HCT116 (cell line): ENCODE data around the gene ST3GAL2. TPM values are rescaled to one million over a fixed set of nuclear protein-coding genes. Genes with fewer than 3 reads are reported as not detected.
A peak's percentile ranks its signal among the peaks of the same experiment; 100 is the strongest.
"Not testable (repeated sequence)": the region's sequence is repeated elsewhere in the genome, so short reads cannot be mapped to it uniquely, and the experiment has no call there.

Source experiments
- ATAC-seq: fragments of 200-7000 bp; cut with Tn5 transposase; 2 replicates; pipeline ENCODE4 v1.9.1; 2020; ENCODE audit warnings: mild to moderate bottlenecking, moderate library complexity
- BruUV-seq: library from RNA; stranded (reverse); fragments of 400-500 nt; replicated peaks from 2 replicates; lab custom pipeline; 2021; lab: Mats Ljungman, UMichigan
- CTCF ChIA-PET: fragments of 300-600 bp; sonication (Branson Sonifier 250); formaldehyde crosslinking; loops from one replicate; lab custom pipeline; 2021; ENCODE audit warnings: antibody characterized with exemption; lab: Charles Lee
- POLR2A ChIA-PET: fragments of 300-600, 350-600 bp; sonication (Branson Sonifier 250); formaldehyde crosslinking; loops from one replicate; lab custom pipeline; 2021; ENCODE audit warnings: antibody characterized with exemption; lab: Charles Lee
- RAD21 ChIA-PET, 2 experiments: fragments of 300-600 bp; sonication (Branson Sonifier 250); formaldehyde crosslinking; loops; one replicate each; lab custom pipeline; 2023; ENCODE audit warnings: low total read pairs in 2 of 2; ENCODE audit not compliant: uncharacterized antibody in 2 of 2, unreplicated experiment in 2 of 2, low non-redundant PET in 1 of 2; lab: Charles Lee
- DNase-seq: peaks from one replicate; pipeline ENCODE4 v3.0.0-alpha.2; 2010; ENCODE audit warnings: low read depth, low spot score
- H2AFZ ChIP-seq: fragments of 200-600 bp; shearing (Covaris generic), sonication (generic); 2 replicates; pipeline ENCODE4 v1.6.1; 2017; ENCODE audit warnings: low read depth, mixed run types, mixed read lengths, antibody characterized with exemption, low read length; ENCODE audit not compliant: poor library complexity, severe bottlenecking
- H3K27ac ChIP-seq: 2 replicates; pipeline ENCODE4 v1.5.1; 2012; ENCODE audit warnings: low read depth, low read length
- H3K27me3 ChIP-seq: fragments of 200-600 bp; sonication (generic); 2 replicates; pipeline ENCODE4 v1.6.1; 2016; ENCODE audit warnings: mixed run types, low read length, mixed read lengths; ENCODE audit not compliant: insufficient read depth
- H3K36me3 ChIP-seq, 2 experiments: fragments of 200-500 bp in 1 of 2; fragments of 200-600 bp in 1 of 2; sonication (Bioruptor generic) in 1 of 2; sonication (generic) in 1 of 2; 2 replicates each; pipeline versions ENCODE4 v1.5.1 to v1.6.1; 2014 to 2016; ENCODE audit warnings: low read length in 2 of 2, inconsistent platforms in 1 of 2, mixed read lengths in 1 of 2, mixed run types in 1 of 2; ENCODE audit not compliant: insufficient read depth in 2 of 2, control insufficient read depth in 1 of 2
- H3K4me1 ChIP-seq, 2 experiments: fragments of 200-600 bp in 1 of 2; sonication (generic) in 1 of 2; 2 replicates each; pipeline versions ENCODE4 v1.5.1 to v1.6.1; 2012 to 2017; ENCODE audit warnings: low read length in 2 of 2, inconsistent platforms in 1 of 2, mild to moderate bottlenecking in 1 of 2, mixed read lengths in 1 of 2, mixed run types in 1 of 2, moderate library complexity in 1 of 2; ENCODE audit not compliant: insufficient read depth in 2 of 2, control insufficient read depth in 1 of 2
- H3K4me2 ChIP-seq: fragments of 200-600 bp; sonication (generic); 2 replicates; pipeline ENCODE4 v1.6.1; 2017; ENCODE audit warnings: mixed run types, low read length, mixed read lengths
- H3K4me3 ChIP-seq, 2 experiments: fragments of 200-600 bp in 1 of 2; sonication (generic) in 1 of 2; replicated peaks in 1 of 2; 2 replicates each; pipeline ENCODE4 v1.5.1; 2011 to 2016; ENCODE audit warnings: low read length in 2 of 2, control low read depth in 1 of 2, low read depth in 1 of 2, mild to moderate bottlenecking in 1 of 2, mixed read lengths in 1 of 2, mixed run types in 1 of 2
- H3K79me2 ChIP-seq: fragments of 200-600 bp; sonication (generic); 2 replicates; pipeline ENCODE4 v1.6.1; 2017; ENCODE audit warnings: mild to moderate bottlenecking, mixed run types, low read length, moderate library complexity, mixed read lengths; ENCODE audit not compliant: insufficient read depth
- H3K9ac ChIP-seq: fragments of 200-600 bp; sonication (generic); 2 replicates; pipeline ENCODE4 v1.6.1; 2016; ENCODE audit warnings: low read length, mixed read lengths
- H3K9me2 ChIP-seq: fragments of 200-600 bp; sonication (generic), shearing (Covaris generic); 2 replicates; pipeline ENCODE4 v1.6.1; 2017; ENCODE audit warnings: mixed run types, mild to moderate bottlenecking, moderate library complexity; ENCODE audit not compliant: insufficient read depth
- H3K9me3 ChIP-seq, 2 experiments: fragments of 200-500 bp in 1 of 2; fragments of 200-600 bp in 1 of 2; sonication (Bioruptor generic) in 1 of 2; sonication (generic) in 1 of 2; 2 replicates each; pipeline ENCODE4 v1.6.1; 2014 to 2017; ENCODE audit warnings: low read length in 2 of 2, mixed read lengths in 2 of 2, inconsistent platforms in 1 of 2, low read depth in 1 of 2, mild to moderate bottlenecking in 1 of 2, mixed run types in 1 of 2, moderate library complexity in 1 of 2; ENCODE audit not compliant: control insufficient read depth in 1 of 2, insufficient read depth in 1 of 2
- H4K20me1 ChIP-seq: fragments of 200-600 bp; sonication (generic), shearing (Covaris generic); 2 replicates; pipeline ENCODE4 v1.6.1; 2017; ENCODE audit warnings: mixed run types, mild to moderate bottlenecking, moderate library complexity; ENCODE audit not compliant: insufficient read depth
- ATF3 ChIP-seq: IDR thresholded peaks from 2 replicates; pipeline ENCODE4 v1.6.1; 2012
- EGR1 ChIP-seq: IDR thresholded peaks from 2 replicates; pipeline ENCODE4 v1.6.1; 2012; ENCODE audit warnings: low read depth
- EZH2phosphoT487 ChIP-seq: fragments of 200-600 bp; IDR thresholded peaks from 2 replicates; pipeline ENCODE4 v1.6.1; 2018; ENCODE audit warnings: antibody characterized with exemption, borderline replicate concordance
- FOSL1 ChIP-seq: IDR thresholded peaks from 2 replicates; pipeline ENCODE4 v1.6.1; 2012; ENCODE audit warnings: low read depth
- POLR2A ChIP-seq: IDR thresholded peaks from 2 replicates; pipeline ENCODE4 v1.7.0; 2011; ENCODE audit warnings: borderline replicate concordance; ENCODE audit not compliant: insufficient read depth, insufficient read length; ENCODE audit errors: extremely low read depth
- RAD21 ChIP-seq: IDR thresholded peaks from 2 replicates; pipeline ENCODE4 v1.6.1; 2012; ENCODE audit warnings: low read depth, mild to moderate bottlenecking
- SP1 ChIP-seq: IDR thresholded peaks from 2 replicates; pipeline ENCODE4 v1.6.1; 2012; ENCODE audit warnings: low read depth
- ZFX ChIP-seq: fragments of 450-650 bp; IDR thresholded peaks from 2 replicates; pipeline ENCODE4 v1.6.1; 2017
- intact Hi-C: fragments of 100-400 bp; cut with micrococcal nuclease; formaldehyde crosslinking; loops from 2 replicates; pipeline ENCODE4 v1.10.0; 2022
- total RNA-seq: library from RNA; stranded (reverse); gene quantifications from one replicate; pipeline ENCODE4 v1.2.1, GENCODE V29; 2021; ENCODE audit not compliant: unreplicated experiment
- TF ChIP-seq, protein P1 (sequence below), 3 experiments: fragments of 200-600 bp in 1 of 3; sonication (generic) in 1 of 3; IDR thresholded peaks in 2 of 3; conservative IDR thresholded peaks in 1 of 3; 2 replicates each; pipeline ENCODE4 v1.5.1; 2012 to 2017; ENCODE audit warnings: low read depth in 2 of 3, low read length in 2 of 3, antibody characterized with exemption in 1 of 3, borderline replicate concordance in 1 of 3, control low read depth in 1 of 3, mild to moderate bottlenecking in 1 of 3, mixed read lengths in 1 of 3, mixed run types in 1 of 3, moderate library complexity in 1 of 3; ENCODE audit not compliant: insufficient read depth in 1 of 3
- TF ChIP-seq, protein P2 (sequence below): IDR thresholded peaks from 2 replicates; pipeline ENCODE4 v1.6.1; 2012; ENCODE audit warnings: low read depth
- TF ChIP-seq, protein P3 (sequence below): IDR thresholded peaks from 2 replicates; pipeline ENCODE4 v1.6.1; 2012

ST3GAL2 gene
- total RNA-seq, 1 experiment from 2014 or later: 9.5 TPM

- BruUV-seq, H2AFZ ChIP-seq, H3K4me3 ChIP-seq, RAD21 ChIA-PET, H3K4me1 ChIP-seq, H3K9ac ChIP-seq, H3K9me2 ChIP-seq, H4K20me1 ChIP-seq, H3K79me2 ChIP-seq, H3K9me3 ChIP-seq, H3K27me3 ChIP-seq, H3K4me2 ChIP-seq, DNase-seq, H3K27ac ChIP-seq: not testable (repeated sequence)
- ChIA-PET POLR2A (interaction anchor here (1.2 kb wide), 1 partner anchor 10 kb away, joined by 7 read pairs; no protein-coding TSS in a partner anchor), CTCF (interaction anchor here (0.7 to 1.4 kb wide), 6 partner anchors 9 to 401 kb away, joined by 3 to 19 read pairs (median 4); no protein-coding TSS in a partner anchor)
- H3K36me3 ChIP-seq: peaks cover 24 to 32% of the 10 kb centered on the region in 2 experiments; a peak in 3 of 4 replicates
- intact Hi-C loops: loop anchor here (5.0 kb wide), 1 partner anchor 102 kb away; no protein-coding TSS in a partner anchor
- ATAC-seq: peak; percentile 69
- TF ChIP-seq, protein P1, sequence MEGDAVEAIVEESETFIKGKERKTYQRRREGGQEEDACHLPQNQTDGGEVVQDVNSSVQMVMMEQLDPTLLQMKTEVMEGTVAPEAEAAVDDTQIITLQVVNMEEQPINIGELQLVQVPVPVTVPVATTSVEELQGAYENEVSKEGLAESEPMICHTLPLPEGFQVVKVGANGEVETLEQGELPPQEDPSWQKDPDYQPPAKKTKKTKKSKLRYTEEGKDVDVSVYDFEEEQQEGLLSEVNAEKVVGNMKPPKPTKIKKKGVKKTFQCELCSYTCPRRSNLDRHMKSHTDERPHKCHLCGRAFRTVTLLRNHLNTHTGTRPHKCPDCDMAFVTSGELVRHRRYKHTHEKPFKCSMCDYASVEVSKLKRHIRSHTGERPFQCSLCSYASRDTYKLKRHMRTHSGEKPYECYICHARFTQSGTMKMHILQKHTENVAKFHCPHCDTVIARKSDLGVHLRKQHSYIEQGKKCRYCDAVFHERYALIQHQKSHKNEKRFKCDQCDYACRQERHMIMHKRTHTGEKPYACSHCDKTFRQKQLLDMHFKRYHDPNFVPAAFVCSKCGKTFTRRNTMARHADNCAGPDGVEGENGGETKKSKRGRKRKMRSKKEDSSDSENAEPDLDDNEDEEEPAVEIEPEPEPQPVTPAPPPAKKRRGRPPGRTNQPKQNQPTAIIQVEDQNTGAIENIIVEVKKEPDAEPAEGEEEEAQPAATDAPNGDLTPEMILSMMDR (IDR thresholded peaks at IDR 0.05 in 2 of 3, conservative IDR thresholded peaks at IDR 0.05 in 1 of 3; ENCODE audit: borderline replicate concordance in 1 of 3, insufficient read depth in 1 of 3, low read depth in 2 of 3, low read length in 2 of 3): peak; percentile 59 to 64 (median 61); a peak in 5 of 6 replicates
- peak; percentile 63 for TF ChIP-seq RAD21
These were observed 68.8 kb downstream of the ST3GAL2 start for GRCh38 chr16:70370145-70370544.

- Histone ChIP-seq H3K36me3 (peaks cover 35 to 38% of the 10 kb centered on the region in 2 experiments; a peak in 3 of 4 replicates), H3K27me3 (no peaks in the 10 kb centered on the region), H3K4me1 (no peaks in the 10 kb centered on the region), H3K27ac (no peak overlapping the region), H3K4me2 (no peak overlapping the region), H2AFZ (no peak overlapping the region), H3K79me2 (0 out of 2 replicates have a peak, but pooled peaks cover 3% of the 10 kb centered on the region), H3K9me3 (no peaks in the 10 kb centered on the region), H3K4me3 (no peak overlapping the region), H3K9me2 (no peaks in the 10 kb centered on the region), H3K9ac (no peak overlapping the region), H4K20me1 (no peaks in the 10 kb centered on the region; the same call in 1 of the 2 replicates)
- intact Hi-C loops: no loop called here
- ChIA-PET RAD21 (no interaction called here), POLR2A (no interaction called here), CTCF (no interaction called here)
- ATAC-seq (no peak), DNase-seq (no peak)
- no TSS peak for BruUV-seq
- TF ChIP-seq EZH2phosphoT487 (no peak), ZFX (no peak), FOSL1 (no peak), POLR2A (no peak), EGR1 (no peak), SP1 (no peak), ATF3 (no peak)
- TF ChIP-seq, protein P2, sequence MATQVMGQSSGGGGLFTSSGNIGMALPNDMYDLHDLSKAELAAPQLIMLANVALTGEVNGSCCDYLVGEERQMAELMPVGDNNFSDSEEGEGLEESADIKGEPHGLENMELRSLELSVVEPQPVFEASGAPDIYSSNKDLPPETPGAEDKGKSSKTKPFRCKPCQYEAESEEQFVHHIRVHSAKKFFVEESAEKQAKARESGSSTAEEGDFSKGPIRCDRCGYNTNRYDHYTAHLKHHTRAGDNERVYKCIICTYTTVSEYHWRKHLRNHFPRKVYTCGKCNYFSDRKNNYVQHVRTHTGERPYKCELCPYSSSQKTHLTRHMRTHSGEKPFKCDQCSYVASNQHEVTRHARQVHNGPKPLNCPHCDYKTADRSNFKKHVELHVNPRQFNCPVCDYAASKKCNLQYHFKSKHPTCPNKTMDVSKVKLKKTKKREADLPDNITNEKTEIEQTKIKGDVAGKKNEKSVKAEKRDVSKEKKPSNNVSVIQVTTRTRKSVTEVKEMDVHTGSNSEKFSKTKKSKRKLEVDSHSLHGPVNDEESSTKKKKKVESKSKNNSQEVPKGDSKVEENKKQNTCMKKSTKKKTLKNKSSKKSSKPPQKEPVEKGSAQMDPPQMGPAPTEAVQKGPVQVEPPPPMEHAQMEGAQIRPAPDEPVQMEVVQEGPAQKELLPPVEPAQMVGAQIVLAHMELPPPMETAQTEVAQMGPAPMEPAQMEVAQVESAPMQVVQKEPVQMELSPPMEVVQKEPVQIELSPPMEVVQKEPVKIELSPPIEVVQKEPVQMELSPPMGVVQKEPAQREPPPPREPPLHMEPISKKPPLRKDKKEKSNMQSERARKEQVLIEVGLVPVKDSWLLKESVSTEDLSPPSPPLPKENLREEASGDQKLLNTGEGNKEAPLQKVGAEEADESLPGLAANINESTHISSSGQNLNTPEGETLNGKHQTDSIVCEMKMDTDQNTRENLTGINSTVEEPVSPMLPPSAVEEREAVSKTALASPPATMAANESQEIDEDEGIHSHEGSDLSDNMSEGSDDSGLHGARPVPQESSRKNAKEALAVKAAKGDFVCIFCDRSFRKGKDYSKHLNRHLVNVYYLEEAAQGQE: no peak
- TF ChIP-seq, protein P1 (IDR thresholded peaks at IDR 0.05 in 2 of 3, conservative IDR thresholded peaks at IDR 0.05 in 1 of 3; ENCODE audit: borderline replicate concordance in 1 of 3, insufficient read depth in 1 of 3, low read depth in 2 of 3, low read length in 2 of 3): no peak
- TF ChIP-seq, protein P3, sequence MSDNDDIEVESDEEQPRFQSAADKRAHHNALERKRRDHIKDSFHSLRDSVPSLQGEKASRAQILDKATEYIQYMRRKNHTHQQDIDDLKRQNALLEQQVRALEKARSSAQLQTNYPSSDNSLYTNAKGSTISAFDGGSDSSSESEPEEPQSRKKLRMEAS: no peak
These were observed 74.5 kb downstream of the ST3GAL2 start for GRCh38 chr16:70364399-70364798.
